MV-4-11 (cell line): ENCODE measurements around the gene KRTAP22-1.

Experiments used
- DNase-seq: peaks from one replicate; lab custom pipeline; 2025; lab: John Stamatoyannopoulos, UW

The KRTAP22-1 gene

DNA sequence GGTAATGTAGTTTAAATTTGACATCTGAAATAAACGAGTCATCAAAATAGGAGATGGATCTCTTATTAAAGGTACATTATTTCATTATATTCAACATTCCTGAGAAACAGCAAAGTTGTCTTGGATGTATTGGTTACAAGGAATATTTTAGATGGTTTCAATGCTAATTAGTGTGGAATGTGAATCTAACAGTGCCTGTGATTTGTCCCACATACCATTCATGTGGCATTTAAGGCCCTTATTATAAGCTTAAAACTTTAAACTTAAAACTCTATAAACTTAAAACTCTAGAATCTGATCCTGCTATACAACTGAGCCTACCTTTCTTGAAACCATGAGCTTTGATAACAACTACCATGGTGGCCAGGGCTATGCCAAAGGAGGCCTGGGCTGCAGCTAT, at the start of gene KRTAP22-1:
Gene KRTAP22-1 (plus strand): TSS at position 301 of the 400 bp plus-strand sequence.
- no peak for DNase-seq

DNA sequence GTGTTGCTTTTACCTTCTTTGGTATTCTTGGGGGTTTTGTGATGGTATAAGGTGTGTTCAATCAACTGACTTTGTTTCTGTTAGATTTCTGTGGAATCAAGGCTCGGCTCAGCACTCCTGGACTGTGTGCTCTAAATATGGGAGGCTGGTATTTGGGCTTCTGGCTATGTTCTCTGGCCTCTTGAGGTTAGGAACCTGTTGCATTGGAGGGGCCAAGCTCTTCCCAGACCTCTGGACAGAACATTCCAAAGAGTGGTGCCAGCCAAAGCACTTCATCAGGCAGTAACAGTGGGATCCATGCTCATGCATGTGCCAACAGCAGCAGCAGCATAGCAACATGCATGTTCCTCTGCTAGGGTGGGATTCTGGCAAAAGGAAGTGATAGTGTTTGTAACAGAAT, 48.1 kb upstream of the KRTAP22-1 start:
- DNase-seq = no peak

DNA sequence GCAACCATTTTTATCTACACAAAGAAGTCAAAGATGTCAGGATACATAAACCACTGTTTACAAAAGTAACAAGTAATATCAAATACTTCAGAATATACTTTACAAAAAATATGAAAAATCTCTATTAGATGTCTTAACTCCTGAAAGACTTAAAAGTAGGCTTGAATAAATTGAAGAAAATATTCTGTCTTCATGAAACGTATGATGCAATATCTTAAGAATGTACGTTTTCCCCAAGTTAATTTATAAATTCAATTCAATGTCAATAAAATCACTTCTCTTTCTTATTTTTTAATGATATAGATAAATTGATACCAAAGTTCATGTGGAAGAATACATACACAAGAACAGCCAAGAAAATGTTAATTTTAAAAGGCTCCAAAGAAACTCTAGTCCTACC, 45.8 kb upstream of the KRTAP22-1 start:
- DNase-seq = no peak

DNA sequence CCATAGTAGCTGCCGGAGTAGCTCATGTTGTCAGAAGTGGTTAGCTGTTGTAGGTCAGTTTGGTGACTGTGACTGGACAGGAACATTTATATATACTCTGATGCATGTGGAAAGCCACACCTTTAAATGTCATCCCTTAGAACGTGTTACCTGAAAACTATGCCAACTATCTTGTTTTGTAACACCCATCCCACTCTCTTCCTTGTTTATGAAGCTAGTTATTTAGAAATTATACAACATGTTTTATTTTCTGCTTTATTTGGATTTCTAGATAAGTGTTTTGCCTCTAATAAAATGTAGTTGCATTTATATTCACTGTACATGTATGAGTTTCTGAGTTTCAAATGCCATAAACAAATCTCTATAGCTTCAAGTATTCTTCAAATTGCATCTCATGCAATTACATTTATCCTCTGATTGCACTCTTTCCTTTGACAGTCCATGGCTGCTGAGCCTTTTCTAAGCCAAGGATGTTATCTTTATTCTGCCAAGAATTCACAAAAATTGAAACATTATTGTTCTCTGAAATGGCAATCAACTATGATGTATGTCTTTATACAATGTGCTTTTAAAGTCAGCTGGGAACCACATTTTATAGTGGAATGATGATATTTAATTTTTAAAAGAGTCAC, 39.5 kb upstream of the KRTAP22-1 start, which contains the start of gene KRTAP19-7:
Gene KRTAP19-7 (minus strand): TSS at position 51 of the 632 bp plus-strand sequence. CDS start 25 bp downstream, at position 26.
- DNase-seq = no peak

DNA sequence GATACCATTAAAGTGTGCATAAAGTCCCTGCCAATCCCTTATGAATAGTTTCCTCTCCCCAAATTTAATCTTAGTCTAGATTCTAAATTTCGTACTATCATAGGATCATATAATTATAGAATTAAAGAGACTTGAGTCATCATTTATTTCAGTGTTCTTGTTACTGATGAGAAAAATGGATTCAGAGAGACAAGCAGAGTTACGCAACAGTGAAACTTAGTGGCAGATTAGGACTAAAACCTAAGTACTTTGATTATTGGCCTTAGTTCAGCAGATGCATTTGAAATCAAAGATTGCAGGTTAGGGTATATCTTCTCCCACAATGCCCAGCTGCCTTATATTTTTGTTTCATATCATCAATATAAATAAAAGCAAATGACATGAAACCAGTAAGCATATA, 38.9 kb upstream of the KRTAP22-1 start:
- DNase-seq = no peak

DNA sequence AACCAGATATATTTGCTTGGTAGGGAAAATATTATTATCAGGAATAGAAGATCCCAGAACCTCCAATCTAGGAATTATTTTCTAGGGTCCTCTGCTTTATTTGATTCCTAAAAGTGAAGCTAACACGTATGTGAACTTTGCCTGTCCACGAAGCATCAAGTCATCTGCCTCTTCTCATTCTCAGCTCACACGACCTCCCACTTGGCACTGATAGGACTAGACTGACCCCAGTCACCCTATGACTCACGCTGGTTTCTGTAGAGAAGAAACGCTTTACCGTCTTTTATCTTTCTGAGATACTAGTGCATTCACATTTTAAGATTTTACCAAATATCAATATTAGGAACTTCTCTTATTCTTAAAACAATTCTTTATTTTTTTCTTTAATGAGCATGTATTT, 37.8 kb upstream of the KRTAP22-1 start:
- DNase-seq = no peak

DNA sequence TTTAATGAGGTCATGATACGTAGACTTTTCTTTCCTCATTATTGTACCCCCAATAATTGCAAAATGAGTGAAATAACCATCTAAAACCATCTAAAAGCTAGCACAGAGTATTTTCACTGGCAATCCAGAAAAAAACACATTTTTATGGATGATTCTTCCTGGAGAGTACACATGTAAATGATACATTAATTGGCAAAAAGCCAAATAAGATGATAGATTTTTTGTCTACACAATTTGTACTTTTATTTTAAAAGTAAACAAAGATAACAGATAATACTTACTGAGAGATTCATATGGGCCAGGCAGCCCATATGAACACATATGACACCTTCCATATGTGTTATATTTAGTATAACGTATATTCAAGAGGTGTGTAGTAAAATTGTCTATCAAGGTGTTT, 37.3 kb upstream of the KRTAP22-1 start:
- DNase-seq = no peak

DNA sequence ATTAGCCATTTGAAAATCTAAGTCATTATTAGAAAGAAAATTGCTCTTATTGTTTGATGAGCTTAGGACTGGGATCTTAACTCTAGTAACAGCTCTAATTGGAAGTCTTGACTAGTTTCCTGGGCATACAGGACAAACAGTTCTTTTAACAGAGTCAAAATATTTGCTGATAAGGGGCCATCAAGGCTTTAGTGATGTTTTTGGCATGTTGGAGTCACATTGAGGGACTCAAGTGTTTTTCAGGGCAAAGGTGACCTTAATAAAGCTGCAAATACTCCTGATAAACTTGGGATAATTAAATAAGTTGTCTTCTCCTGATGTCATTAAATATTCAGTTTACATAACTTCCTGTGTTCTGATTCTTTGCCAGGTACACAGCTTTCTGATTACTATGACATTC, 33.3 kb upstream of the KRTAP22-1 start:
- no peak for DNase-seq

DNA sequence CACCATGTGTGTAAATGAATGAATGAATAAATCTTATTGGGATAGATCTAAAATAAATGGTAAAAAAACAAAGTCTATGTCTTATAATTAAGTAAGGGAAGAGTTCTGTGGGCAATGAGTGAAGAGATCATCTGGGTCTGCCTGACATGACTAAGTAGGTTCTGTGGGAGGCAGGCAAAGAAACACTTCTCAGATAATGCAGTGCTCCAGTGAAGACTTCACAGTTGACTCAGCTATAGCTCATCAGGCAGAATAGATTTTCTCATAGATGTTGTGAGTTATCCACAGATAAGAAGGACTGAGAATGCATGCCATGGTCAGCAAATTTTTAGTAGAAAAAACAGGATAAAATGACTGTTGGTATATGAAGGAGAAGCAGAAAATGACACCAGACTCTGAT, 23.1 kb upstream of the KRTAP22-1 start:
- no peak for DNase-seq

DNA sequence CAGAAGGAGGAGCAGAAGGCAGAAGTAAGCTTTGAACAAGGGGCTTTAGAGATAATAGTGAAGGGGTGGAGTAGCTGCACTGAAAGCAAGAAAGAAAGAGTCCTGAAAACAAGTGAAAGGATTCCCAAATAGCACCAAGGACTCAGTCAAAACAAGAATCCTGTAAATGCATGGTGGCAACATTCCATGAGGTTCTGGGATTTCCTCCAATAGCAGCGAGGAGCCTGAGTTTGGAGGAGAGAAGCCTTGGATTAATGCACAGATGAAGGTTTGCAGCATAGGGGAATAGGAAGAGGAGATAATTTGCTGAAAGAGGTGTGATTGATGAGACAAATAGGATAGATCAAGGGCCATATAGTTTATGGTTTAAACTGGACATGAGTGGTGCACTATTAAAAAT, 21.5 kb upstream of the KRTAP22-1 start:
- no peak for DNase-seq

DNA sequence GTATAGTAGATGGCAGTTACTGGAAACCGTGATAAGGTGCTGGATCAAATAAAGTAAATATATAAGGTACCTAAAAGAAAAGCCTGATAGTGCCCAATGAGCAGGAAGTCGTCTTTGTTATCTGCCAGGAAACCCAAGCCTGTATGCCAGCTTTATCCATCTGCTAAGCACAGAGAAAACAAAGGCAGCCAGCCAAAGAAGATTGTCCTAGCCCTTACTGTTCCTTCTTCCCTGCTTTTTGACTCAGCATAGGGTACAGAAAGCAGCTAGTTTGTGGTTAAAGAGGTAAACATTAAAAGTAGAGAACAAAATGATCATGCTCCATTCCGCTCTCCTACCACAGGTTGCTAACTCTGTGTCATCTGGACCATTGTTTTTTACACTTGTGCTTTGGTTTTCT, 20.8 kb upstream of the KRTAP22-1 start:
- no peak for DNase-seq

DNA sequence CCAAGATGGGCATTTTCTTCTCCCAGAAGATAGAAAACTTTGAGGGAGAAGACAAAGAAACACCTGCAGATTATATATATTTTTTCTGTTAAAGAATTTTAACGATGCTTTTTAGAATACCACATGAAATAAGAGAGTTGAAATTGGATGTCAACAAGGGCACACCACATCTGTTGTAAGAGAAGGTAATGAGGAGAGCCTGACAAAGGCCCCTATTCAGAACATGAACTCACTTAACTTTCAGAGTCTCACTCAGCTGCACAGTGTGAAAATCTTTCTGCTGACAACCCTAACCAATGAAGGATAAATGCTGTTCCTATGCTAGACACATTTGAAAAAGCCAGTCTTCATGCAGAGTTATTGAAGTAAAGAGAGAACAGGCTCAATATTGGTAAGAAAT, 18.0 kb upstream of the KRTAP22-1 start:
- no peak for DNase-seq

DNA sequence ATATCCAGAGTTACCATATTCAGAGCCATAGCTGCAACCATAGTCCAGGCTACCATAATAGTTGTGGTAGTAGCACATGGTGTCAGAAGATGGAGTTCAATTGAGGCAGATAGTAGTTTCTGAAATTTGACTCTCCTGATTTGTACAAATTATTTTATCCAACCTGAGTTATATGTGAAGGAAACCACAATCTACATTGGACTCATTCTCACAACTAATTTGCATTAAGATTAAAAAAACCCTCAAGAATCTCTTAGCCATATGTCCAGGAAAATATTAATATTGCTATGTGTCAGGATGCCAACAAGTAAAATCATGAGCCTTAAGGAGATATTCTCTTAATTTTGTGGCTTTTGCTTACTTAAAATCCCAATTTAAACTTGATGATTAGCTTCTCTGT, 10.6 kb upstream of the KRTAP22-1 start, which contains the start of gene KRTAP22-2:
Gene KRTAP22-2 (minus strand): TSS at position 101 of the 400 bp plus-strand sequence.
- DNase-seq = no peak

DNA sequence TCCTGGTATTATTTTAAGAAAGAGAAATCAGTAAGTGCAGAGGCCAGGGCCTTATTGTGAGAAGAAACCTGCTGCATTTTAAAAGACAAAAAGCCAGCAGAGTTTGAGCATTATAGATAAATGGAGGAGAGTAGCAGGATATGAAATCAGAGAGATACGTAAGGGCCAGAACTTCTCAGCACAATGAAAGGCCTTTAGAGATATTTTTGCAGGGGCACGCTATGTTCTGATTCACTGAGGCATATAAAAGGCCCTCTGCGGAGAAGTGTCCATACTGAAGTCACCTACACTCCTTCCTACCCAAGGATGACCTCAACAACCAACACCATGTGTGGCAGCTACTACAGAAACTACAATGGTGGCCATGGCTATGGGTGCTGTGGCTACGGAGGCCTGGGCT, 8.7 kb upstream of the KRTAP22-1 start, which contains the start of gene KRTAP6-3:
Gene KRTAP6-3 (plus strand): TSS at position 301 of the 400 bp plus-strand sequence. CDS start 6 bp downstream, at position 307.
- DNase-seq = no peak

DNA sequence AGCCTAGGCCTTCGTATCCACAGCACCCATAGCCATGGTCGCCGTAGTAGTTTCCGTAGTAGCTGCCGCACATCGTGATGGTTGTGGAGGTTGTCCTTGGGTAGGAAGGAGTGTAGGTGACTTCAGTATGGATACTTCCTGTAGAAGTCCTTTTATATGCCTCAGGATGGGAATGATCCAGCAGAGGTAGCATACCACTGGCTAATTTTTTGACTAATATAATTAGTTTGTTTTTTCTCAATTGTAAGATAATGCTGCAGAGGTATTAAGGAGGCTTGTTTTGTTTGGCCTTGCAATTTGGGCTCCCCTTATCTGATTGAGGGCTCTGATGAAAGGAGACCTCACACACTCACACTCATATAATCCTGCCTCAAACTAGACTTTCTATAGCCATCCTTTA, 2.1 kb upstream of the KRTAP22-1 start, which contains the start of gene KRTAP6-2:
Gene KRTAP6-2 (minus strand): TSS at position 101 of the 400 bp plus-strand sequence. CDS start 28 bp downstream, at position 73.
- DNase-seq = no peak

DNA sequence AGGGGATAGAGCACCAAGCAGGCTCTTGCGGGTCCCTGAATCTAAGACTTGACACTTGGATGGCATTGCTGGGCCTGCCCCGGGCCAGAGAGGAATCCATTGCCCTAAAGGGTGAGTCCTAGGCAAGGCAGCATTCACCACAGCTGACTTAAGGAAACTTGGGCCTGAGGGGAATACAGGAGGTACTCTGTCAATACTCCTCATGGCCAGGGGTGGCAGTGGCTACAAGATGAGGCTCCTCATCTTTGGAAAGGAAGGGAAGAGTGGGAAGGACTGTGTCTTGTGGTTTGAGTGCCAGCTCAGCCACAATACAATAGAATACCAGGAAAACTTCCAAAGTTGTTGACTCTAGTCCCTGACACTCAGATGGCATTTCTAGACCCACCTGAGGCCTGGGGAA, 5.1 kb downstream of the KRTAP22-1 start:
- no peak for DNase-seq

DNA sequence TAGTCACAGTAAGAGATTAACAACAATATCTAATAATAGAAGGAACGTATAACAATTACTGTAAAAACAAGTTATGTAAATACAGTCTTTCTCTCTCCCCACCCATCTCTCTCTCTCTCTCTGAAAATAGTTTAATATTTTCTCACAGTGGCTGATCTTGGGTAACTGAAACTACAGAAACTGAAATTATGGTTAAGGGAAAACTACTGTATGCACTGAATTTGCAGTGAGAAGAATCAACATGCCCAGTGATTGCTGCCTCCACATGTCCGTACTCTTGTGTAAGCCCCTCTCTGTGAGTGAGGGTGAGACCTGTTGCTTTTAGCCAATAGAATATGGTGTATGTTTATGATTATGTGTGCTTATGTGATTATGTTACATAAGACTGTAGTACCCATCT, 11.2 kb downstream of the KRTAP22-1 start:
- no peak for DNase-seq

DNA sequence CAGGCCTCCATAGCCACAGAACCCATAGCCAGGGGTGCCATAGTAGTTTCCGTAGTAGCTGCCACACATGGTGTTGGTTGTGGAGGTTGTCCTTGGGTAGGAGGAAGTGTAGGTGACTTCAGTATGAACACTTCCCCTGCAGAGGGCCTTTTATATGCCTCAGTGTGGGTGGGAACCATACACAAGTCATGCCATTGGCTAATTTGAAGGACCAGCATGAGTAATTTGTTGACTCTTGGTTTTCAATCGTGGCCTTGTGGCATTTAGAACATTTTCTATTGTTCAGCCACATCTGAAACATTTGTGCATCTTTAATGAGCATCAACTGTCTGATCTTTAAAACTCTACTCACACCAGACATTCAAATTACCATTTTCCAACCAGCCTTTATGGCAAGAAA, 12.9 kb downstream of the KRTAP22-1 start, which contains the start of gene KRTAP6-1:
Gene KRTAP6-1 (minus strand): TSS at position 95 of the 400 bp plus-strand sequence. CDS start 26 bp downstream, at position 69.
- DNase-seq = no peak

DNA sequence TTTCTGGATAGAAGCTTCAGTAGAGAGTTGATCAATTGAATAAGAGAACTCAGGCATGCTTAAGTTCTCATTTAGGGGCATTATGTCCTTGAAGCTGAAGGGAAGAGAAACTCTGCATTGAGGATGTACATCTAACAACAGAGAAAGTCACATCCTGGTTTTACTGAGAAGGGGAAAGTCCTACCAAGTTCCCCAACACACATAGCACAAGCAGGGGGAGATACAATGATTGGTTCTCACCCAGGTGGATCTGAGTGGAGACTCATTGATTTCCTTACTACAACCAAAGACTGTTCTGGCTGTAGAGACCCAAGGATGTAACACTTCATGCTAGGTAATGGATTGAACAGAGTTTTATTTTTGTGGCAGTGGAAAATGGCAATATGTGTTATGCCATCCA, 14.3 kb downstream of the KRTAP22-1 start:
- DNase-seq = no peak

DNA sequence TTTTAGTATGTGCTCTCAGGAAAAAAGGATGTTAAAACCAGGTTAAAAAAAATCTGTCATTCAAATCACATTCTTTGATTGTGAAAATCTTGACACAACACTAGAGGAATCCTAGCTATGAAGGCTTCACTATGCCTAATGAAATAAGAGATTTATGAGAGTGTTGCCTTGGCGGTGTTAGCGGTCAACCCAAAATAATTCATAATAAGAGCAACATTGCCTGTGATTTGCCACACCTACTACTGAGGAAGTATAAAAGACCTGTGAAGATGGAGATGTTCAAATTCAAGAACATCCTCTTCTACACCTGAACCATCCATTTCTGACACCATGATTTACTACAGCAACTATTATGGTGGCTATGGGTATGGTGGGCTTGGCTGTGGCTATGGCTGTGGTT, 15.2 kb downstream of the KRTAP22-1 start, which contains the start of gene KRTAP20-1:
Gene KRTAP20-1 (plus strand): TSS at position 301 of the 400 bp plus-strand sequence. CDS start 30 bp downstream, at position 331.
- DNase-seq = no peak

DNA sequence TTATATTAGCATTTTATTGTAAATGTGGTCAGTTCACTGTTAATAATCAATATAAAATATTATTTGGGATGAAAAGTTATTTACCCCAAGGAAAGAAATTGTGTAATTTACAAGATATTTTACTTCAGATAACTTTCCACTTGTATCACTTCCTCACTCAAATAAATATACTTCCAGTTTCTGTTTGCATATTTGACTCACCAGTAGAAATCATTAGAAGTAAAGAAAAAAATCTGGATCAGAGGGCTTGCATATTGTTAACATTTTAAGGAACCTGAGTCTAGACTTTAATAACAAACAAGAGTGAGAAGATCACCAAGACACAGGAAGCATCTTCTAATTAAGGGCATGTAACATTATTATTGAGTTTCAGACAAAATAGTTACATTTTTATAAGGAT, 19.2 kb downstream of the KRTAP22-1 start:
- peak; percentile 14 for DNase-seq

DNA sequence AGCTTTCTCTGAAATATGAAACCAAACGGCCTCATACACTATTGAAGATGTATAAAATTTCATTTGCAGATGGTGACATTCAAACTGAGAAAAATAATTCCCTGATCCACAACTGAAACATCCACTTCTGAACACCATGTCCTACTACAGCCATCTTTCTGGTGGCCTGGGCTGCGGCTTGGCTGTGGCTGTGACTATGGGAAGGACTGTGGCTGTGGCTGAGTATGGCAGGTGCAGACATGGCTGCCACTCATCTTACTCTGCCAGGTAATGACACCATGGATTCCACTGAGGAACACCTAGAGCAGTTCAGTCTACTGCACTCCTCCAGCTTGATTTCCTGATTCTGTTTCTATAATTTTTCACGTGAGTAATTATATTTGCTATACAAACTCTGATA, 19.6 kb downstream of the KRTAP22-1 start, which contains the start of gene KRTAP20-4:
Gene KRTAP20-4 (plus strand): TSS at position 106 of the 400 bp plus-strand sequence.
- no peak for DNase-seq

DNA sequence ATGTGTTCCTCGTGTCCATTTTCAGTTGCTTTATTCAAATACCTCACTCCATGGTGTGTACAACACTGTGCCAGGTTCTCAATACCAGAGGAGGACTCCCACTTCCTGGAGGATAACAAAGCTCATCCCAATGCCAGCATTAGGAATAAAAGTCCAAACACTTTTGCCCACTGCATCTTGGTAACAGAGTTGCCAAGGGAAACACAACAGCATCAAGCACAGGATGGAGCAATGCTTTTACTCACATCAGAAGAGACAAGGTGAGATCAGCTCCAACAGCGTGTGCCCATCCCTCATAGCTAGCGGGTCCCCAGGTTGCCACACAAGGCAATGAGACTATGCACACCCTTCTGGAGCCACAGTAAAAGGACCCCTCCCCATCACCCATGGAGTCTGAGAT, 22.5 kb downstream of the KRTAP22-1 start:
- no peak for DNase-seq
